ENCODE measurements around the gene ATP5F1E. TPM values are rescaled to one million over a fixed set of nuclear protein-coding genes. Genes with fewer than 3 reads are reported as not detected.

The ATP5F1E gene
- total and polyA plus RNA-seq, 2 of the 4 experiments (the other 2 are of a cell fraction): 3.8 to 34.5 TPM

DNA sequence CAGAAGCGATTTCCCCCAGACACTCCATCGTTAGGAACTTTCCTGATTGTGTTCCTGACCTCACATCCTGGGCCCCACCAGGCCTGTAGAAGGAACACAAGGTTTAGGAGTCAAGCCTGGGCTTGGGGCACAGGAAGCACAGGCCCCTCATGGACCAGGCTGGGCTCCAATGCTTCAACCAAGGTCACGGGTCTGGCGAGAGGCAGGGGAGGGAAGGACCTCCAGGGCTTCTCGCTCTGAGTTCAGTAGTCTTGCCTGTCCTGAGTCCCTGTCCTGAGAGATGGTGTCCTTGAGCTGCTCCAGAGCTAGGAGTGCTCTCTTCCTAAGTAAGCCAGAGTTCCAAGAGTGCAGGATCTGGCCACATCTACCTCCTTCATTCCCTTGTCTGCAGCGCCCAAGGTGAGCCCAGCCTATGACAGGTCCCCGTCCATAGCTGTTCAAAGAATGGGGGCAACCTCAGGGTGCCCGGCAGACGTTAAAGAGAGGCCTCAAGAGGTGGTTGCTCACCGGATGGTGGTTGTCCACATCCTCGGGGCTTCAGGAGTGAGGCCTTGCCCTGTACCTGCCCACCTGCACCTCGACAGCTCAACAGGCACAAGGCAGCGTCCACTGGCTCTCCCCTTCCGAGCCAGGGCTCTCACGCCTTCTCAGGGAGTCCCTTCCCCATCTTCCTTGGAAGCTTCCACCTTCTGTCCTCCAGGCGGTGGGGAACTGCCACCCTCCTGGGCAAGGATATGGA is 14.5 kb downstream of the ATP5F1E start:
- ATAC-seq (ENCODE audit: low read depth) (no peak), DNase-seq (no peak)
- H3K36me3 ChIP-seq (ENCODE audit: control insufficient read depth, insufficient read depth, low read length): peaks cover 1% of the 10 kb centered on the region
- intact Hi-C loops (cut with micrococcal nuclease) (no loop called here), dilution Hi-C loops (cut with HindIII; ENCODE audit: low sequenced_read_pairs, unreplicated experiment) (no loop called here), in situ Hi-C loops (cut with MboI; ENCODE audit: low sequenced_read_pairs) (no loop called here)
- H2AFZ ChIP-seq (replicated peaks; ENCODE audit: low read length, poor library complexity): peak overlapping the region; percentile 40
- no peak overlapping the region for H2BK20ac ChIP-seq (ENCODE audit: low read depth, low read length)
- WGBS, 2 experiments (ENCODE audit: extremely low coverage in 2 of 2, insufficient read length in 1 of 2): 100% methylated on average over 4 of the region's 16 CpGs; no CpG with 5 or more reads in 1 of the 2 experiments
- ChIA-PET POLR2A (ENCODE audit: unreplicated experiment) (no interaction called here), CTCF (no interaction called here)
- no peaks in the 10 kb centered on the region for H3K27me3 ChIP-seq (ENCODE audit: control insufficient read depth, insufficient read depth, low read length)
- no peak overlapping the region for H2AK5ac ChIP-seq (ENCODE audit: low read depth, low read length)
- peaks cover 0 to 13% of the 10 kb centered on the region in 2 experiments; a peak in 2 of 4 replicates for H3K79me1 ChIP-seq (ENCODE audit: low read depth in 1 of 2, low read length in 2 of 2)
- no peak overlapping the region for H3K4me3 ChIP-seq (ENCODE audit: insufficient read depth, low read depth, low read length)
- H3K4ac ChIP-seq (ENCODE audit: low read depth, low read length): no peak overlapping the region
- no peak overlapping the region for H4K91ac ChIP-seq (ENCODE audit: insufficient read depth, low read depth, low read length)
- H2BK15ac ChIP-seq (ENCODE audit: low read depth, low read length): no peak overlapping the region
- no peak overlapping the region for H3K14ac ChIP-seq (replicated peaks; ENCODE audit: low read depth, low read length)
- H4K8ac ChIP-seq (ENCODE audit: low read depth in 2 of 2, low read length in 2 of 2): no peak overlapping the region
- H3K9me1 ChIP-seq (ENCODE audit: insufficient read depth, low read length): peaks cover 17% of the 10 kb centered on the region
- H4K5ac ChIP-seq (ENCODE audit: low read depth, low read length): no peak overlapping the region
- no peak overlapping the region for H3K18ac ChIP-seq (ENCODE audit: low read depth, low read length)
- no peak overlapping the region for H3K9ac ChIP-seq (ENCODE audit: low read depth, low read length)
- H4K20me1 ChIP-seq (ENCODE audit: insufficient read depth, low read length): peaks cover 9% of the 10 kb centered on the region
- no peak overlapping the region for H2BK120ac ChIP-seq (ENCODE audit: low read depth, low read length)
- TF ChIP-seq CHD1 (IDR thresholded peaks at IDR 0.05; ENCODE audit: low read depth, low read length): no peak
- TF ChIP-seq CEBPB (IDR thresholded peaks at IDR 0.05; ENCODE audit: low read depth, low read length): no peak
- TF ChIP-seq, protein P1, sequence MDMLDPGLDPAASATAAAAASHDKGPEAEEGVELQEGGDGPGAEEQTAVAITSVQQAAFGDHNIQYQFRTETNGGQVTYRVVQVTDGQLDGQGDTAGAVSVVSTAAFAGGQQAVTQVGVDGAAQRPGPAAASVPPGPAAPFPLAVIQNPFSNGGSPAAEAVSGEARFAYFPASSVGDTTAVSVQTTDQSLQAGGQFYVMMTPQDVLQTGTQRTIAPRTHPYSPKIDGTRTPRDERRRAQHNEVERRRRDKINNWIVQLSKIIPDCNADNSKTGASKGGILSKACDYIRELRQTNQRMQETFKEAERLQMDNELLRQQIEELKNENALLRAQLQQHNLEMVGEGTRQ (IDR thresholded peaks at IDR 0.05; ENCODE audit: low read depth, low read length): no peak
- TF ChIP-seq, protein P2, sequence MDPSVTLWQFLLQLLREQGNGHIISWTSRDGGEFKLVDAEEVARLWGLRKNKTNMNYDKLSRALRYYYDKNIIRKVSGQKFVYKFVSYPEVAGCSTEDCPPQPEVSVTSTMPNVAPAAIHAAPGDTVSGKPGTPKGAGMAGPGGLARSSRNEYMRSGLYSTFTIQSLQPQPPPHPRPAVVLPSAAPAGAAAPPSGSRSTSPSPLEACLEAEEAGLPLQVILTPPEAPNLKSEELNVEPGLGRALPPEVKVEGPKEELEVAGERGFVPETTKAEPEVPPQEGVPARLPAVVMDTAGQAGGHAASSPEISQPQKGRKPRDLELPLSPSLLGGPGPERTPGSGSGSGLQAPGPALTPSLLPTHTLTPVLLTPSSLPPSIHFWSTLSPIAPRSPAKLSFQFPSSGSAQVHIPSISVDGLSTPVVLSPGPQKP (IDR thresholded peaks at IDR 0.05; ENCODE audit: borderline replicate concordance, low read depth, low read length): no peak
- no peak for TF ChIP-seq POLR2A (IDR thresholded peaks at IDR 0.05; ENCODE audit: low read depth, low read length)
- TF ChIP-seq FOS (IDR thresholded peaks at IDR 0.05; ENCODE audit: low read depth, low read length): no peak
- no peak for TF ChIP-seq SMC3 (IDR thresholded peaks at IDR 0.05; ENCODE audit: low read depth, low read length)
- no peak for TF ChIP-seq RAD21 (IDR thresholded peaks at IDR 0.05; ENCODE audit: low read length)
- TF ChIP-seq BHLHE40 (IDR thresholded peaks at IDR 0.05; ENCODE audit: low read depth, low read length): no peak
- TF ChIP-seq RCOR1 (IDR thresholded peaks at IDR 0.05; ENCODE audit: insufficient replicate concordance, low read length): no peak
- TF ChIP-seq MAFK (IDR thresholded peaks at IDR 0.05; ENCODE audit: low read depth, low read length): no peak
- TF ChIP-seq NFE2L2 (IDR thresholded peaks at IDR 0.05; ENCODE audit: low read depth, low read length): no peak
- H3K4me1 ChIP-seq (ENCODE audit: control insufficient read depth, insufficient read depth, low read length): peaks cover 13% of the 10 kb centered on the region
- no peak overlapping the region for H2BK5ac ChIP-seq (ENCODE audit: low read depth, low read length, poor library complexity, severe bottlenecking)
- H3K56ac ChIP-seq (ENCODE audit: extremely low read depth, insufficient read depth, low read length): no peak overlapping the region
- H3K4me2 ChIP-seq (ENCODE audit: low read depth, low read length): no peak overlapping the region
- no peaks in the 10 kb centered on the region for H3K9me3 ChIP-seq (ENCODE audit: control insufficient read depth, insufficient read depth, low read length)
- H3K27ac ChIP-seq (ENCODE audit: insufficient read depth, low read length): no peak overlapping the region
- peak overlapping the region; percentile 44 for H2AK9ac ChIP-seq (replicated peaks; ENCODE audit: low read depth, low read length, poor library complexity)
- H3K23ac ChIP-seq (ENCODE audit: low read depth, low read length): no peak overlapping the region
- BruUV-seq (replicated peaks): no TSS peak
